GDM1 (cell line): ENCODE data around the gene HIVEP3.

Experiments
- DNase-seq: peaks from one replicate; lab custom pipeline; 2025; lab: John Stamatoyannopoulos, UW

HIVEP3 gene

GRCh38 chr1:41513383-41513735 lies 405.4 kb downstream of the HIVEP3 start:
- no peak for DNase-seq

GRCh38 chr1:41512701-41513382 lies 405.9 kb downstream of the HIVEP3 start:
- DNase-seq, result no peak

- no peak for DNase-seq
Observed at GRCh38 chr1:41511239-41511540, 407.5 kb downstream of the HIVEP3 start.

GRCh38 chr1:41510531-41511238 lies 408.0 kb downstream of the HIVEP3 start:
- no peak for DNase-seq

GRCh38 chr1:41509270-41509671 lies 409.5 kb downstream of the HIVEP3 start:
- no peak for DNase-seq

- DNase-seq, result no peak
Observed at GRCh38 chr1:41508290-41508689, 410.4 kb downstream of the HIVEP3 start.

- DNase-seq, result no peak
Observed at GRCh38 chr1:41507836-41508235, 410.9 kb downstream of the HIVEP3 start.

- DNase-seq, result no peak
Observed at GRCh38 chr1:41507110-41507720, 411.5 kb downstream of the HIVEP3 start.

- DNase-seq, result no peak
Observed at GRCh38 chr1:41504114-41505035, 414.3 kb downstream of the HIVEP3 start.

GRCh38 chr1:41503538-41504113 lies 415.1 kb downstream of the HIVEP3 start:
- no peak for DNase-seq

GRCh38 chr1:41502912-41503311 lies 415.8 kb downstream of the HIVEP3 start:
- no peak for DNase-seq

GRCh38 chr1:41501581-41501980 lies 417.1 kb downstream of the HIVEP3 start:
- DNase-seq, result no peak

GRCh38 chr1:41500781-41501518 lies 417.8 kb downstream of the HIVEP3 start:
- no peak for DNase-seq

- no peak for DNase-seq
Observed at GRCh38 chr1:41500378-41500777, 418.3 kb downstream of the HIVEP3 start.

- DNase-seq, result no peak
Observed at GRCh38 chr1:41499591-41499990, 419.1 kb downstream of the HIVEP3 start.

- no peak for DNase-seq
Observed at GRCh38 chr1:41498804-41499203, 419.9 kb downstream of the HIVEP3 start.

- DNase-seq, result no peak
Observed at GRCh38 chr1:41498391-41498790, 420.3 kb downstream of the HIVEP3 start.

GRCh38 chr1:41497461-41498030 lies 421.2 kb downstream of the HIVEP3 start:
- no peak for DNase-seq

GRCh38 chr1:41497056-41497440 lies 421.7 kb downstream of the HIVEP3 start:
- no peak for DNase-seq

- DNase-seq, result no peak
Observed at GRCh38 chr1:41496080-41497055, 422.4 kb downstream of the HIVEP3 start.
